ENCODE measurements around the gene TCTN3.
"Not testable (repeated sequence)": the region's sequence is repeated elsewhere in the genome, so short reads cannot be mapped to it uniquely, and the experiment has no call there.

GRCh38 chr10:95672641-95673040 lies 21.1 kb downstream of the TCTN3 start:
- TF ChIP-seq CTCF (IDR thresholded peaks at IDR 0.05; ENCODE audit: borderline replicate concordance, extremely low read depth, low read length, poor library complexity, severe bottlenecking); EZH2 (IDR thresholded peaks at IDR 0.05; ENCODE audit: borderline replicate concordance, low read depth, low read length, severe bottlenecking): not testable (repeated sequence)
